ENCODE results near the gene REEP2.

- TF ChIP-seq CTCF (IDR thresholded peaks at IDR 0.05) (no peak), POLR2A (IDR thresholded peaks at IDR 0.05) (no peak)
Observed at GRCh38 chr5:138389332-138389731, 49.5 kb upstream of the REEP2 start.

Measured in lower leg skin (tissue), 3 donors.